ENCODE data around the gene COPS3.

The COPS3 gene

GRCh38 chr17:17280613-17281549 is at the start of gene COPS3:
COPS3 (minus strand) TSS chr17:17281246; CDS start chr17:17281186, 60 bp downstream.
- TF ChIP-seq GATA3 (IDR thresholded peaks at IDR 0.05; ENCODE audit: low read depth, low read length) = no peak
- no peak for TF ChIP-seq GATA2 (IDR thresholded peaks at IDR 0.05; ENCODE audit: low read depth, low read length)

- TF ChIP-seq GATA3 (IDR thresholded peaks at IDR 0.05; ENCODE audit: low read depth, low read length) (no peak), GATA2 (IDR thresholded peaks at IDR 0.05; ENCODE audit: low read depth, low read length) (no peak)
Measured at GRCh38 chr17:17328251-17328650, 47.2 kb upstream of the COPS3 start.

DNA sequence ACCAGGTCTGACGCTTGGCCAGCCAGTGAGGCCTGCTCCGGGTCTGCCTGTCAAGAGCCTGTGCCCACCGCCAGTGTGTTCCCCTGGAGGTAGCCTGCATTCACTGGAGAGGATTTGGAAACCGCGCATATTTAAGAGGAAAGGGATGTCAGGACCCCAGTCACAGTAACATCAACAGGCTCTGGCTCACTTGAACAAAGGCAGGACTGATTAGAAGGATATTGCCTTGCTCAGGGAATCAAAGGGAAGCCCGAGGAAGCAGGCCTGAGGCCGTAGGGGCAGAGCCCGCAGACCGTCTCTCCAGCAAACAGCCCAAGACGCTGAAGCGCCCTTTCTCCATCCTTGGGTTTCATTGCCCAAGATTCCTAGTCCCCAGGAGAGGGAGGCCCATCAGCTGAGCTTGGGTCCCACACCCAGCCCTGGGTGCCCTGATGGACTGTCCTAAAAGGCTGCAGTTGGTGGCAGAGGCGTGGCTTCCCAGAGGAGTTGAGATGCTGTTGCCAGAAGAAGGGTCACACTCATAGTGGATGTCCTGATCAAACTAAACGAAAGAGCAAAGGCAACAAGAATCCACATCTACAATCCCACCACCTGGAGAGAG is 45.3 kb upstream of the COPS3 start:
- TF ChIP-seq GATA3 (IDR thresholded peaks at IDR 0.05; ENCODE audit: low read depth, low read length) = no peak
- TF ChIP-seq GATA2 (IDR thresholded peaks at IDR 0.05; ENCODE audit: low read depth, low read length) = no peak

DNA sequence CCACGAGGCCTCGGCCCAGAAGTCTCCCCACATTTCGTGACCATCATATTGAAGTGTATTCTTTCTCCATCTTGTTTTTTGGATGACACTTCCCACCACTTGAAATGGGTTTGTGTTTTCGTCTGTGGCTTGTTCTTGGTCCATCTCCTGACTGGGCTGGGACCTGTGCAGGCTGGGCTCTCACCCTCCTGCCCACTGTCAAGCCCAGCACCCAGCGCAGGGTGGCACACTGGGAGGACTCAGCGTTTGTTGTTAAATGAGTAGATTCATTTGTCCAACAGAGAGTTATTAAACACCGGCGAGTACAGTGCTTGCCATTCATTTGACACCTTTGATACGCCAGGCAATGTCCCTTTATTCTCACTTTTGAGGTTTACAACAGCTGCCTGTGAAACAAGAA is 44.8 kb upstream of the COPS3 start:
- no peak for TF ChIP-seq GATA2 (IDR thresholded peaks at IDR 0.05; ENCODE audit: low read depth, low read length)
- TF ChIP-seq GATA3 (IDR thresholded peaks at IDR 0.05; ENCODE audit: low read depth, low read length) = no peak

DNA sequence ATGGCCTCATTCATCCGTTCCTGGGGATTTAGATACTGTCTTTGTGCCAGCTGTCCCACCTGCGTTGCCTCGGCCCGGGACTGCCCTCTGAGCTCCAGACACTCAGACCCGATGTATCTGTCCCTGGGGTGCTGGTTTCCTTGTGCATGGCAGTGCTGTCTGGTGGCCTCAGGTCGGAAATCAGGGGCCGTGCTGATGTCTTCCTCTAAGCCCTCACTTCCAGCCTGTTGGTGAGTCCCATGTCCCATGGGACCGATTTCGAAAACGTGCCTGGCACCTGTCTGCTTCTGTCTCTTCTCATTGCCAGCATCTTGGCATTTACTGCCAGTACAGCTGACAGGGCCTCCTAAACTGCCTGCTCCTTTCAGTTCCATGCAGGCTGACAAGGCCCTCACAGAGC is 44.2 kb upstream of the COPS3 start:
- TF ChIP-seq GATA3 (IDR thresholded peaks at IDR 0.05; ENCODE audit: low read depth, low read length) (no peak), GATA2 (IDR thresholded peaks at IDR 0.05; ENCODE audit: low read depth, low read length) (no peak)

DNA sequence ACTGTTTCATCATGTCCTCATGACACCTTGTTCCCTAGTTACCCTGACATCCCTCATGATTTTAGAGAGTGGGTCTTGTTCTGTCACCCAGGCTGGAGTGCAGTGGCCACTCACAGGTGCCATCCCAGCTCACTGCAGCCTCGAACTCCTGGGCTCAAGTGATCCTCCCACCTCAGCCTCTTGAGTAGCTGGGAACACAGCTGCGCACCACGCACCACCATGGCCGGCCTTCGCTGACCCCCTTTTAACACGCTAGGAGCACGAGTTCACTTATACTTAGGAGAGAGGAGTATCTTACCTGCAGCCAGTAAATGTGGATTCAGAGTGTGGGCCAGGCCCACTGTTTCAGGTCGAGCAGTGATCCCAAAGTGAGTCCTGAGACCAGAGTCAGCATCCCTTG is 43.6 kb upstream of the COPS3 start:
- TF ChIP-seq GATA2 (IDR thresholded peaks at IDR 0.05; ENCODE audit: low read depth, low read length) = no peak
- TF ChIP-seq GATA3 (IDR thresholded peaks at IDR 0.05; ENCODE audit: low read depth, low read length) = no peak

- no peak for TF ChIP-seq GATA3 (IDR thresholded peaks at IDR 0.05; ENCODE audit: low read depth, low read length)
- TF ChIP-seq GATA2 (IDR thresholded peaks at IDR 0.05; ENCODE audit: low read depth, low read length) = no peak
Measured at GRCh38 chr17:17322516-17323510, 41.8 kb upstream of the COPS3 start.

GRCh38 chr17:17321356-17322025 is 40.4 kb upstream of the COPS3 start:
- TF ChIP-seq GATA3 (IDR thresholded peaks at IDR 0.05; ENCODE audit: low read depth, low read length) = no peak
- no peak for TF ChIP-seq GATA2 (IDR thresholded peaks at IDR 0.05; ENCODE audit: low read depth, low read length)

DNA sequence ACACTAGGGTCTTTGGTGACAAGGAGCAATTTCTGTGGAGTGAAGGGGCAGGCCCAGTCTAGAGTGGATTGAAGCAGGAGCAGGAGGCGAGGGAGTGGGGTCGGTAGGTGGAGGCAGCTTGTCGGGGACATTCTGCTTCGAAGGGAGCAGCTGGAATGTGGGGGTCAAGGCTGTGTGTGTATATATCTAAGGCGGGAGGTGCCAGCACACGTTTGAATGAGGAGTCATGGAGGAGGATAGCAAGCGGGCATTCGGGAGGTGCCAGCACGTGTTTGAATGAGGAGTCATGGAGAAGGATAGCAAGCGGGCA is 39.8 kb upstream of the COPS3 start:
- TF ChIP-seq GATA2 (IDR thresholded peaks at IDR 0.05; ENCODE audit: low read depth, low read length) = no peak

DNA sequence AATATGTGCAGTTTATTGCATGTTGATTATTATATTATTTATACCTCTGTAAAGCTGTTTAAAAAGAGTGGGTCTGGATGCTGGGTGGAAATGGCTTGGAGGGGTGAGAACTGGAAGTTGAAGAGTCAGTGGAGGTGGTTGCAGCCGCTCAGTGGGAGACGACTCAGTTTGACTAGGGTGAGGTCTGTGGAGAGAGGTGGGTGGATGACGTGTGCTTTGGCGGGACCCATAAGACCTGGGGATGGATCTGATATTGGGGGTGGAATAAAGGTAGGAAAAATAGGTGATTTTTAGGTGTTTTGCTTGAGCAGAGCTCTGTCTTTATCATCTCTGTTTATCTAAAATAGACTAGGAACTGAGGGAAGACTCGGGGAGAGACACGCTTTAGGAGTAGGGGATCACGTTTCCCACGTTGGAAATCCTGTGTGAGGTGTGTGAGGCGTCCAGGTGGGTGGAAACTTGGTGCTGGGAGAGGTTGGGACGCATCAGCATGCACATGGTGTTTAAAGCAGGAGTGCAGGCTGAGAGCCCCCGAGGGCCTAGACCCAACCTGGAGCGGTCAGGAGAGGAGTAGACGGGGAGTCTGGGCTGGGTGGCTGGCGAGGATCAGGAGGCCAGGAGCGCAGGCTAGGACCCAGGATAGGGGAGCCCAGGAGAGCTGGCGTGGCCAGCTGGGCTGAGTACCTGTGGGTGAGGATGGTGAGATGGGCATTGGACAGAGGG is 39.3 kb upstream of the COPS3 start:
- TF ChIP-seq GATA2 (IDR thresholded peaks at IDR 0.05; ENCODE audit: low read depth, low read length) (no peak), GATA3 (IDR thresholded peaks at IDR 0.05; ENCODE audit: low read depth, low read length) (no peak)

GRCh38 chr17:17315142-17315821 is 34.2 kb upstream of the COPS3 start:
- TF ChIP-seq GATA2 (IDR thresholded peaks at IDR 0.05; ENCODE audit: low read depth, low read length) (no peak), GATA3 (IDR thresholded peaks at IDR 0.05; ENCODE audit: low read depth, low read length) (no peak)

- TF ChIP-seq GATA2 (IDR thresholded peaks at IDR 0.05; ENCODE audit: low read depth, low read length) (no peak), GATA3 (IDR thresholded peaks at IDR 0.05; ENCODE audit: low read depth, low read length) (no peak)
Measured at GRCh38 chr17:17314501-17315071, 33.5 kb upstream of the COPS3 start.
